Measurements from ENCODE around the gene TNFAIP2. TPM values are rescaled to one million over a fixed set of nuclear protein-coding genes. Genes with fewer than 3 reads are reported as not detected.

TNFAIP2 gene
- polyA plus RNA-seq, 1 donor, result 21.0 TPM

GRCh38 chr14:103138301-103139131 lies 15.3 kb downstream of the TNFAIP2 start:
- DNase-seq, result no peak
- peaks cover 8% of the 10 kb centered on the region for H3K4me1 ChIP-seq (ENCODE audit: control insufficient read depth, insufficient read depth, low read length)
- WGBS (ENCODE audit: insufficient coverage, low lambda C conversion rate), result no CpG with 5 or more reads among the region's 66 CpGs
- H3K4me3 ChIP-seq (ENCODE audit: low read length), result no peak overlapping the region
- H3K9me3 ChIP-seq (ENCODE audit: control insufficient read depth, low read depth, low read length), result peaks cover 5% of the 10 kb centered on the region
- H3K27ac ChIP-seq (ENCODE audit: low read length), result no peak overlapping the region
- peaks cover 36% of the 10 kb centered on the region for H3K27me3 ChIP-seq (ENCODE audit: control insufficient read depth, insufficient read depth, low read length)
- H3K36me3 ChIP-seq (ENCODE audit: control insufficient read depth, insufficient read depth, low read length), result peaks cover 5% of the 10 kb centered on the region

DNA sequence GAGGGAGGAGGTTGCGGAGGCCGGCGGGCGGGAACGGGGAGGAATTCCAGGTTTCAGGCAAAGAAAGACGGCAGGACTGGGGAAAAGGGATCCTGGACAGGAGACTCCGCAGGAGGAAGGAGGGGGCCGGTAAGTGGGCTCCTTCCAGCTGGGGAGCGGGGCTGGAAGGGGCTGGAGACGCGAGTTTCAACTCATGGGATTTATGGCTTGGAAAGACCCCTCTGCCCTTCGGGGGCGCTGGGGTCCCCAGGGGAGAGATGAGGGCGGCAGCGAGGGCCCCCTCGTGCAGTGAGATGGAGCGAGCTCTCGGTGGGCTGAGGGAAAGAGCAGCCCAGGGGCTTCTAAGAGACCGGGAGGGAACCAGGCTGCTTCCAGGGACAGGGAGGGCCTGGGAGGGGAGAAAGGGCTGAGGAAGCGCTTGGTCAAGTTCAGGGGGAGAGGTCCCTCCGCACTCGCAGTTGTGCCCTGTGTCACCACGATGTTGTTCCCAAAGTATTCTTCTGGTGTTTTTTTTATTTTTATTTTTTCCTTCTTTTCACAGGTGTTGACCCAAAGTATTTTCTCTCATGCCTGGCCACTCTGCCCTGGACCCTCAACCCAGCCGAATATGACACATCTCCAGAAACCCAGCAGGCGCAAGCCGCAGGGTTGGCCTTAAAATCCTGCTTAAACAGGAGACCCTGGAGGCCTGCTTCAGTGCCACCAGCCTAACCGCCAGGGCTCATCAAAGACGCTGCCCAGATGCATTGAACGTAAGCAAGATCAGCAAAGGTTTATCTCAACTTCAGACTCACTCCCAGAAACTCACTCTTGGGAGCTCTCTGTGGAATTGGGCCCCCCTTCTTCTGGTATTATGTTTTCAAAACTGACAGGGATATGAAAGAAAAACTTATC lies 16.1 kb downstream of the TNFAIP2 start:
- Histone ChIP-seq H3K4me1 (ENCODE audit: control insufficient read depth, insufficient read depth, low read length) (peaks cover 8% of the 10 kb centered on the region), H3K36me3 (ENCODE audit: control insufficient read depth, insufficient read depth, low read length) (no peaks in the 10 kb centered on the region), H3K9me3 (ENCODE audit: control insufficient read depth, low read depth, low read length) (peaks cover 5% of the 10 kb centered on the region), H3K27ac (ENCODE audit: low read length) (no peak overlapping the region), H3K4me3 (ENCODE audit: low read length) (no peak overlapping the region), H3K27me3 (ENCODE audit: control insufficient read depth, insufficient read depth, low read length) (peaks cover 39% of the 10 kb centered on the region)
- no peak for DNase-seq
- 83% methylated on average over 1 of the region's 29 CpGs for WGBS (ENCODE audit: insufficient coverage, low lambda C conversion rate)

DNA sequence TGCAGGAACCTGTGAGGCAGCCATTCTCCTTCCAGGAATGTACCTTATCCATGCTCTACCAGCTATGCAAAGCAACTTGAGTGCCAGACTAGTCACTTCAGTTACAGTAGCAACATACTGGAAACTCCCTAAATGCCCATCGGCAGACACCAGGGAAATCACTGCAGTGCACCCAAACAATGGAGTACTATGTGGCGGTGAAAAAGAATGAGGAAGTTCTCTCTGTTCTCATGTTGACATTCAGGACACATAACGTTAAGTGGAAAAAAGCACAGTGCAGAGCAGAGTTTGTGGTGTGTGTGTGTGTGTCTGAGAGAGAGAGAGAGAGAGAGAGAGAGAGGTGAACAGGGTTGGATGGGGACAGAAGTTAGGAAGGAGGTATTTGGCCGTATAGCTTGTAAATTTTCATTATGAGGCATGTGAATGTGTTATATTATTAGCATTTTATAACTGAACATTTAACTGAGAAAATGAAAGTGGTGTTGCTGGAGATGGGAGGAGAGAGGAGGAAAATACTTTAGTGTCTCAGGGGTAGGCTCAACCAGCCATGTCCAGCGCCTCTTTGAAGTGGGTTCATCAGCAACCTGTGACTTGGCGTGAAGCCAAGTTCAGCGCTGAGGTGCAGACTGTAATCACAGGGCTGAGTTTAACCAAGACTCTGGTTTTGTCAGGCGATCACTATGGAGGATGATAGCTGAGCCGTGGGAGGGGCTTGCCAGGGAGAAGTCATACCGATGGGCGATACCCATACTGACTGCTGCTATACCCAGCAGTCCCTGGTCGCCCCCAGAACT lies 17.3 kb downstream of the TNFAIP2 start:
- Histone ChIP-seq H3K36me3 (ENCODE audit: control insufficient read depth, insufficient read depth, low read length) (no peaks in the 10 kb centered on the region), H3K4me1 (ENCODE audit: control insufficient read depth, insufficient read depth, low read length) (peaks cover 8% of the 10 kb centered on the region), H3K4me3 (ENCODE audit: low read length) (no peak overlapping the region), H3K27me3 (ENCODE audit: control insufficient read depth, insufficient read depth, low read length) (peaks cover 40% of the 10 kb centered on the region), H3K9me3 (ENCODE audit: control insufficient read depth, low read depth, low read length) (peaks cover 5% of the 10 kb centered on the region), H3K27ac (ENCODE audit: low read length) (no peak overlapping the region)
- no peak for DNase-seq
- WGBS (ENCODE audit: insufficient coverage, low lambda C conversion rate), result 90% methylated on average over 2 of the region's 12 CpGs

GRCh38 chr14:103141117-103141796 lies 18.0 kb downstream of the TNFAIP2 start:
- H3K36me3 ChIP-seq (ENCODE audit: control insufficient read depth, insufficient read depth, low read length), result no peaks in the 10 kb centered on the region
- DNase-seq, result no peak
- peaks cover 5% of the 10 kb centered on the region for H3K9me3 ChIP-seq (ENCODE audit: control insufficient read depth, low read depth, low read length)
- peaks cover 40% of the 10 kb centered on the region for H3K27me3 ChIP-seq (ENCODE audit: control insufficient read depth, insufficient read depth, low read length)
- WGBS (ENCODE audit: insufficient coverage, low lambda C conversion rate), result no CpG with 5 or more reads among the region's 8 CpGs
- H3K4me3 ChIP-seq (ENCODE audit: low read length), result no peak overlapping the region
- H3K4me1 ChIP-seq (ENCODE audit: control insufficient read depth, insufficient read depth, low read length), result peaks cover 8% of the 10 kb centered on the region
- H3K27ac ChIP-seq (ENCODE audit: low read length), result no peak overlapping the region

- no peak overlapping the region for H3K27ac ChIP-seq (ENCODE audit: low read length)
- H3K9me3 ChIP-seq (ENCODE audit: control insufficient read depth, low read depth, low read length), result peaks cover 5% of the 10 kb centered on the region
- H3K27me3 ChIP-seq (ENCODE audit: control insufficient read depth, insufficient read depth, low read length), result peaks cover 42% of the 10 kb centered on the region
- no peak for DNase-seq
- WGBS (ENCODE audit: insufficient coverage, low lambda C conversion rate), result no CpG with 5 or more reads among the region's 4 CpGs
- no peak overlapping the region for H3K4me3 ChIP-seq (ENCODE audit: low read length)
- H3K4me1 ChIP-seq (ENCODE audit: control insufficient read depth, insufficient read depth, low read length), result peaks cover 8% of the 10 kb centered on the region
- H3K36me3 ChIP-seq (ENCODE audit: control insufficient read depth, insufficient read depth, low read length), result no peaks in the 10 kb centered on the region
Observed at GRCh38 chr14:103142026-103142425, 18.8 kb downstream of the TNFAIP2 start.

- no peak for DNase-seq
- H3K9me3 ChIP-seq (ENCODE audit: control insufficient read depth, low read depth, low read length), result peaks cover 5% of the 10 kb centered on the region
- peaks cover 5% of the 10 kb centered on the region for H3K4me1 ChIP-seq (ENCODE audit: control insufficient read depth, insufficient read depth, low read length)
- no peak overlapping the region for H3K4me3 ChIP-seq (ENCODE audit: low read length)
- peaks cover 42% of the 10 kb centered on the region for H3K27me3 ChIP-seq (ENCODE audit: control insufficient read depth, insufficient read depth, low read length)
- H3K36me3 ChIP-seq (ENCODE audit: control insufficient read depth, insufficient read depth, low read length), result no peaks in the 10 kb centered on the region
- WGBS (ENCODE audit: insufficient coverage, low lambda C conversion rate), result 100% methylated on average over 1 of the region's 5 CpGs
- no peak overlapping the region for H3K27ac ChIP-seq (ENCODE audit: low read length)
Observed at GRCh38 chr14:103142721-103143302, 19.6 kb downstream of the TNFAIP2 start.

DNA sequence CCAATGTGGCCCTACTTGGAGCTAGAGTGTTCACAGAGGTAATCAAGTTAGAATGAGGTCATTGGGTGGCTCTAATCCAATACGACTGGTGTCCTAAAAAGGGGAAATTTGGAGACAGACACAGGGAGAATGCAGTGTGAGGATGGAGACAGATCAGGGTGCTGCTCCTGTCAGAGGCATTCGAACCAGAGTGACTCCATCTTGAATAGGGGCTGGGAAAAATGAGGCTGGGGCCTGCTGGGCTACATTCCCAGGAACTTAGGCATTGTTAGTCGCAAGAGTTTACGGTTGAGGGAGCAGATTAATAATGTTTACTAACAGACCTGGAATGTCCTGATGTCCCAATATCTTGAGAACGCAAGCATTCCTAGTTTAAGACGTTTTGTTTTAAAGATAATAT lies 20.2 kb downstream of the TNFAIP2 start:
- Histone ChIP-seq H3K36me3 (ENCODE audit: control insufficient read depth, insufficient read depth, low read length) (no peaks in the 10 kb centered on the region), H3K4me1 (ENCODE audit: control insufficient read depth, insufficient read depth, low read length) (peaks cover 5% of the 10 kb centered on the region), H3K27ac (ENCODE audit: low read length) (no peak overlapping the region), H3K27me3 (ENCODE audit: control insufficient read depth, insufficient read depth, low read length) (peaks cover 42% of the 10 kb centered on the region), H3K9me3 (ENCODE audit: control insufficient read depth, low read depth, low read length) (no peaks in the 10 kb centered on the region), H3K4me3 (ENCODE audit: low read length) (no peak overlapping the region)
- no peak for DNase-seq
- WGBS (ENCODE audit: insufficient coverage, low lambda C conversion rate), result 92% methylated on average over 2 of the region's 6 CpGs

- H3K36me3 ChIP-seq (ENCODE audit: control insufficient read depth, insufficient read depth, low read length), result no peaks in the 10 kb centered on the region
- H3K4me1 ChIP-seq (ENCODE audit: control insufficient read depth, insufficient read depth, low read length), result peaks cover 3% of the 10 kb centered on the region
- H3K27me3 ChIP-seq (ENCODE audit: control insufficient read depth, insufficient read depth, low read length), result peaks cover 37% of the 10 kb centered on the region
- no peaks in the 10 kb centered on the region for H3K9me3 ChIP-seq (ENCODE audit: control insufficient read depth, low read depth, low read length)
- DNase-seq, result no peak
- no peak overlapping the region for H3K4me3 ChIP-seq (ENCODE audit: low read length)
- no peak overlapping the region for H3K27ac ChIP-seq (ENCODE audit: low read length)
- WGBS (ENCODE audit: insufficient coverage, low lambda C conversion rate), result 60% methylated on average over 1 of the region's 4 CpGs
Observed at GRCh38 chr14:103144085-103144484, 20.8 kb downstream of the TNFAIP2 start.

GRCh38 chr14:103146141-103146709 lies 23.0 kb downstream of the TNFAIP2 start:
- Histone ChIP-seq H3K36me3 (ENCODE audit: control insufficient read depth, insufficient read depth, low read length) (no peaks in the 10 kb centered on the region), H3K4me1 (ENCODE audit: control insufficient read depth, insufficient read depth, low read length) (no peaks in the 10 kb centered on the region), H3K9me3 (ENCODE audit: control insufficient read depth, low read depth, low read length) (no peaks in the 10 kb centered on the region), H3K27ac (ENCODE audit: low read length) (no peak overlapping the region), H3K4me3 (ENCODE audit: low read length) (no peak overlapping the region), H3K27me3 (ENCODE audit: control insufficient read depth, insufficient read depth, low read length) (peaks cover 25% of the 10 kb centered on the region)
- WGBS (ENCODE audit: insufficient coverage, low lambda C conversion rate), result no CpG with 5 or more reads among the region's 19 CpGs
- no peak for DNase-seq

Measured in large intestine (tissue), 3 donors.